Transverse colon (tissue), 4 donors: ENCODE results near the gene TMC7. TPM values are rescaled to one million over a fixed set of nuclear protein-coding genes. Genes with fewer than 3 reads are reported as not detected.

Experiments used
- DNase-seq: peaks from one replicate; pipeline ENCODE4 v3.0.0-alpha.2; 2019
- H3K27ac ChIP-seq, 4 donors: fragments of 200-600 bp; sonication (generic); 2 replicates each; pipeline ENCODE4 v1.5.1; 2016 to 2018; ENCODE audit warnings: inconsistent platforms in 4 of 4
- H3K27me3 ChIP-seq: fragments of 200-600 bp; sonication (generic); 2 replicates; pipeline ENCODE4 v1.5.1; 2017; ENCODE audit warnings: inconsistent platforms
- H3K36me3 ChIP-seq, 4 donors: fragments of 200-600 bp; sonication (generic); 2 replicates each; pipeline ENCODE4 v1.5.1; 2017 to 2019; ENCODE audit warnings: inconsistent platforms in 4 of 4
- H3K4me1 ChIP-seq, 4 donors: fragments of 200-600 bp; sonication (generic); 2 replicates each; pipeline ENCODE4 v1.5.1; 2017 to 2020; ENCODE audit warnings: inconsistent platforms in 4 of 4
- H3K4me3 ChIP-seq, 4 donors: fragments of 200-600 bp; sonication (generic); 1 replicate in 1 of 4; 2 replicates in 3 of 4; pipeline versions ENCODE4 v1.5.1 to v1.6.1; 2017 to 2019; ENCODE audit warnings: inconsistent platforms in 4 of 4
- H3K9me3 ChIP-seq, 2 donors: fragments of 200-600 bp; sonication (generic); 2 replicates each; pipeline ENCODE4 v1.5.1; 2017 to 2019; ENCODE audit warnings: inconsistent platforms in 2 of 2
- CTCF ChIP-seq, 5 experiments: fragments of 200-600 bp in 3 of 5; fragments of 450-650 bp in 2 of 5; sonication (generic) in 3 of 5; IDR thresholded peaks; 1 replicate in 2 of 5; 2 replicates in 3 of 5; pipeline ENCODE4 v1.5.1; 2016 to 2017; ENCODE audit warnings: antibody characterized with exemption in 5 of 5, inconsistent platforms in 3 of 5, mild to moderate bottlenecking in 2 of 5, moderate library complexity in 1 of 5
- EP300 ChIP-seq: sonication (generic); formaldehyde crosslinking; IDR thresholded peaks from one replicate; pipeline ENCODE4 v1.6.1; 2017; ENCODE audit warnings: antibody characterized with exemption, low read depth
- POLR2A ChIP-seq: fragments of 450-650 bp; IDR thresholded peaks from one replicate; pipeline ENCODE4 v1.6.1; 2016; ENCODE audit warnings: antibody characterized with exemption, mild to moderate bottlenecking, moderate library complexity
- POLR2AphosphoS5 ChIP-seq, 3 donors: sonication (generic); formaldehyde crosslinking; IDR thresholded peaks; one replicate each; pipeline ENCODE4 v1.6.1; 2016; ENCODE audit warnings: antibody characterized with exemption in 3 of 3
- WGBS, 2 donors: methylation state at CpG; one replicate each; pipeline ENCODE4 v1.1.5; 2018; ENCODE audit warnings: low coverage in 1 of 2; 5-methylcytosine and 5-hydroxymethylcytosine counted together
- in situ Hi-C, 4 donors: fragments of 200-750 bp; cut with MboI; loops; one replicate each; pipeline versions ENCODE4 v1.15.0 to v1.15.1; 2017; ENCODE audit warnings: low sequenced_read_pairs in 3 of 4, low pct_ligation_motif_present in 1 of 4, low pct_unique_long_range_greater_than_20kb in 1 of 4
- intact Hi-C: fragments of 100-400 bp; cut with DNase I; formaldehyde crosslinking; loops from one replicate; pipeline ENCODE4 v1.15.1; 2023; ENCODE audit warnings: low total_unique reads
- total RNA-seq, 4 donors: library from RNA; depleted of rRNA; stranded (reverse); fragments of >200 nt; gene quantifications; one replicate each; pipeline ENCODE4 v1.1.0, GENCODE V29; 2016

Gene TMC7
- total RNA-seq, 4 donors from 2014 or later = 4.4 to 9.7 (median 6.2) TPM

GRCh38 chr16:18958621-18959029 lies 25.1 kb upstream of the TMC7 start:
- intact Hi-C loops = no loop called here
- in situ Hi-C loops = loop anchor here in 2 of 4 donors (25.0 kb wide), 2 partner anchors 121 to 146 kb away; partner anchors contain the start of gene ARL6IP1 (in 1 of the 2)
- 67 to 90% methylated on average over 1 to 2 of the region's 2 CpGs for WGBS, 2 donors

GRCh38 chr16:18959031-18959505 lies 24.7 kb upstream of the TMC7 start:
- no peaks in the 10 kb centered on the region for H3K9me3 ChIP-seq
- H3K36me3 ChIP-seq = no peaks in the 10 kb centered on the region
- H3K27ac ChIP-seq = no peak overlapping the region
- TF ChIP-seq POLR2A = no peak
- no peak for TF ChIP-seq CTCF (IDR thresholded peaks at IDR 0.05)
- TF ChIP-seq POLR2AphosphoS5 (IDR thresholded peaks at IDR 0.05) = no peak
- TF ChIP-seq EP300 = no peak
- intact Hi-C loops (no loop called here), in situ Hi-C loops (loop anchor here in 2 of 4 donors (25.0 kb wide), 2 partner anchors 122 to 147 kb away; partner anchors contain the start of gene ARL6IP1 (in 1 of the 2))
- H3K4me1 ChIP-seq = no peaks in the 10 kb centered on the region
- no peak overlapping the region for H3K4me3 ChIP-seq
- 0 to 43% methylated on average over 1 to 2 of the region's 2 CpGs for WGBS, 2 donors
- DNase-seq = no peak
- no peaks in the 10 kb centered on the region for H3K27me3 ChIP-seq

More at GRCh38 chr16:18958621-18959029, 25.1 kb upstream of the TMC7 start:
- no peaks in the 10 kb centered on the region for H3K27me3 ChIP-seq
- DNase-seq = no peak
- H3K4me3 ChIP-seq = no peak overlapping the region
- H3K9me3 ChIP-seq = no peaks in the 10 kb centered on the region
- H3K4me1 ChIP-seq = no peaks in the 10 kb centered on the region
- no peaks in the 10 kb centered on the region for H3K36me3 ChIP-seq
- no peak overlapping the region for H3K27ac ChIP-seq
- TF ChIP-seq CTCF (IDR thresholded peaks at IDR 0.05) (no peak), POLR2AphosphoS5 (IDR thresholded peaks at IDR 0.05) (no peak), EP300 (no peak), POLR2A (no peak)

- DNase-seq = no peak
- in situ Hi-C loops = loop anchor here in 2 of 4 donors (25.0 kb wide), 2 partner anchors 128 to 153 kb away; partner anchors contain the start of gene ARL6IP1 (in 1 of the 2)
- Histone ChIP-seq H3K4me1 (peaks cover 0 to 5% (median 1%) of the 10 kb centered on the region in 4 donors), H3K27ac (no peak overlapping the region), H3K4me3 (no peak overlapping the region), H3K36me3 (no peaks in the 10 kb centered on the region), H3K27me3 (no peaks in the 10 kb centered on the region), H3K9me3 (no peaks in the 10 kb centered on the region)
- intact Hi-C loops = no loop called here
- TF ChIP-seq POLR2A (no peak), EP300 (no peak), CTCF (IDR thresholded peaks at IDR 0.05) (no peak), POLR2AphosphoS5 (IDR thresholded peaks at IDR 0.05) (no peak)
- 70 to 81% methylated on average over 2 to 5 of the region's 5 CpGs for WGBS, 2 donors
Observed at GRCh38 chr16:18965555-18965954, 18.2 kb upstream of the TMC7 start.

- no peaks in the 10 kb centered on the region for H3K36me3 ChIP-seq
- TF ChIP-seq POLR2A = no peak
- TF ChIP-seq POLR2AphosphoS5 (IDR thresholded peaks at IDR 0.05) = no peak
- TF ChIP-seq CTCF (IDR thresholded peaks at IDR 0.05) = no peak
- TF ChIP-seq EP300 = no peak
- no peaks in the 10 kb centered on the region for H3K9me3 ChIP-seq
- no peak overlapping the region for H3K27ac ChIP-seq
- in situ Hi-C loops = loop anchor here in 2 of 4 donors (25.0 kb wide), 2 partner anchors 129 to 154 kb away; partner anchors contain the start of gene ARL6IP1 (in 1 of the 2)
- no peak overlapping the region for H3K4me3 ChIP-seq
- intact Hi-C loops = loop anchor here (1.0 kb wide), 1 partner anchor 27 kb away; no protein-coding TSS in a partner anchor
- DNase-seq = no peak
- peaks cover 0 to 5% (median 1%) of the 10 kb centered on the region in 4 donors for H3K4me1 ChIP-seq
- 93% methylated on average over 5 of the region's 5 CpGs; no CpG with 5 or more reads in 1 of the 2 donors for WGBS, 2 donors
- no peaks in the 10 kb centered on the region for H3K27me3 ChIP-seq
Observed at GRCh38 chr16:18966791-18967190, 16.9 kb upstream of the TMC7 start.
